Measurements from ENCODE around the gene TRERF1. TPM values are rescaled to one million over a fixed set of nuclear protein-coding genes. Genes with fewer than 3 reads are reported as not detected.

Gene TRERF1
- polyA plus RNA-seq, 3 donors, result 0.58 to 10.0 (median 2.0) TPM

GRCh38 chr6:42365021-42365420 lies 86.7 kb downstream of the TRERF1 start:
- intact Hi-C loops (cut with micrococcal nuclease), result loop anchor here (5.0 to 10.0 kb wide), 3 partner anchors 33 to 87 kb away; partner anchors contain the start of gene TRERF1 (in 1 of the 2)
- H3K4me3 ChIP-seq (replicated peaks in 1 of 3; ENCODE audit: low read depth in 2 of 3, low read length in 3 of 3), result peak overlapping the region in 1 of 3 experiments; percentile 5
- WGBS (ENCODE audit: insufficient coverage), result 100% methylated on average over 2 of the region's 8 CpGs
- peaks cover 6 to 23% of the 10 kb centered on the region in 2 donors for H3K36me3 ChIP-seq (replicated peaks in 1 of 2; ENCODE audit: control insufficient read depth in 1 of 2, insufficient read depth in 2 of 2, low read length in 2 of 2)
- DNase-seq, result no peak
- peak overlapping the region in 1 of 2 donors; percentile 83 for H3K4me3 Mint-ChIP-seq
- no peak for TF ChIP-seq CTCF (IDR thresholded peaks at IDR 0.05)
- H2AFZ ChIP-seq (ENCODE audit: insufficient read depth, low read depth, low read length, poor library complexity, severe bottlenecking), result no peak overlapping the region
- H4K20me1 ChIP-seq (ENCODE audit: insufficient read depth, low read length), result no peaks in the 10 kb centered on the region
- peak overlapping the region; percentile 20 for H3K4me2 ChIP-seq (replicated peaks; ENCODE audit: extremely low read depth, low read length, poor library complexity, severe bottlenecking)
- H3K27me3 ChIP-seq (ENCODE audit: control insufficient read depth in 2 of 2, insufficient read depth in 2 of 2, low read length in 2 of 2), result no peaks in the 10 kb centered on the region
- peaks cover 70 to 72% of the 10 kb centered on the region in 2 donors for H3K4me1 ChIP-seq (ENCODE audit: control insufficient read depth in 1 of 2, insufficient read depth in 2 of 2, low read length in 2 of 2)
- H3K9me3 Mint-ChIP-seq, result no peaks in the 10 kb centered on the region
- H3K27me3 Mint-ChIP-seq (ENCODE audit: low read depth in 3 of 3), result peaks cover 0 to 3% (median 0%) of the 10 kb centered on the region in 3 donors
- peak overlapping the region; percentile 73 to 98 for H3K27ac ChIP-seq (ENCODE audit: low read depth in 1 of 2, low read length in 2 of 2)
- peaks cover 30 to 32% of the 10 kb centered on the region in 2 donors for H3K36me3 Mint-ChIP-seq
- H3K9me3 ChIP-seq (replicated peaks in 1 of 2; ENCODE audit: control insufficient read depth in 1 of 2, insufficient read depth in 1 of 2, low read length in 2 of 2), result no peaks in the 10 kb centered on the region
- peak overlapping the region; percentile 85 to 93 (median 91) for H3K27ac Mint-ChIP-seq
- H3K9ac ChIP-seq (ENCODE audit: insufficient read depth, low read length, poor library complexity, severe bottlenecking), result peak overlapping the region; percentile 19
- H3K4me1 Mint-ChIP-seq, result peaks cover 72% of the 10 kb centered on the region
- peaks cover 81% of the 10 kb centered on the region for H3K79me2 ChIP-seq (ENCODE audit: insufficient read depth, low read length)

GRCh38 chr6:42363926-42364849 lies 87.5 kb downstream of the TRERF1 start:
- Mint-ChIP-seq H3K36me3 (peaks cover 32 to 37% of the 10 kb centered on the region in 2 donors), H3K4me1 (peaks cover 64% of the 10 kb centered on the region), H3K9me3 (no peaks in the 10 kb centered on the region), H3K27me3 (ENCODE audit: low read depth in 3 of 3) (peaks cover 0 to 3% (median 0%) of the 10 kb centered on the region in 3 donors), H3K4me3 (peak overlapping the region; percentile 17 to 83), H3K27ac (peak overlapping the region; percentile 85 to 93 (median 91))
- Histone ChIP-seq H3K27ac (ENCODE audit: low read depth in 1 of 2, low read length in 2 of 2) (peak overlapping the region; percentile 73 to 98), H3K9ac (ENCODE audit: insufficient read depth, low read length, poor library complexity, severe bottlenecking) (peak overlapping the region; percentile 19), H3K4me3 (replicated peaks in 1 of 3; ENCODE audit: low read depth in 2 of 3, low read length in 3 of 3) (peak overlapping the region in 1 of 3 experiments; percentile 20), H3K9me3 (replicated peaks in 1 of 2; ENCODE audit: control insufficient read depth in 1 of 2, insufficient read depth in 1 of 2, low read length in 2 of 2) (no peaks in the 10 kb centered on the region), H3K79me2 (ENCODE audit: insufficient read depth, low read length) (peaks cover 81% of the 10 kb centered on the region), H4K20me1 (ENCODE audit: insufficient read depth, low read length) (no peaks in the 10 kb centered on the region), H2AFZ (ENCODE audit: insufficient read depth, low read depth, low read length, poor library complexity, severe bottlenecking) (peak overlapping the region; percentile 23), H3K27me3 (ENCODE audit: control insufficient read depth in 2 of 2, insufficient read depth in 2 of 2, low read length in 2 of 2) (no peaks in the 10 kb centered on the region), H3K4me2 (replicated peaks; ENCODE audit: extremely low read depth, low read length, poor library complexity, severe bottlenecking) (peak overlapping the region; percentile 20), H3K36me3 (replicated peaks in 1 of 2; ENCODE audit: control insufficient read depth in 1 of 2, insufficient read depth in 2 of 2, low read length in 2 of 2) (peaks cover 6 to 23% of the 10 kb centered on the region in 2 donors), H3K4me1 (ENCODE audit: control insufficient read depth in 1 of 2, insufficient read depth in 2 of 2, low read length in 2 of 2) (peaks cover 62 to 64% of the 10 kb centered on the region in 2 donors)
- 41% methylated on average over 4 of the region's 8 CpGs for WGBS (ENCODE audit: insufficient coverage)
- TF ChIP-seq CTCF (IDR thresholded peaks at IDR 0.05), result no peak
- peak; percentile 37 to 56 (median 54) for DNase-seq
- intact Hi-C loops (cut with micrococcal nuclease), result loop anchor here (5.0 to 10.0 kb wide), 3 partner anchors 43 to 49 kb away; no protein-coding TSS in a partner anchor
